Astrocyte (in vitro differentiated cells and primary cell): ENCODE measurements around the gene CEP128. TPM values are rescaled to one million over a fixed set of nuclear protein-coding genes. Genes with fewer than 3 reads are reported as not detected.

Experiments used
- DNase-seq: peaks from one replicate; pipeline ENCODE4 v3.0.0-alpha.2; 2010; ENCODE audit warnings: low read depth
- FAIRE-seq: peaks from 2 replicates; lab custom pipeline; 2011; peaks lifted over from hg19 to GRCh38; lab: Jason Lieb, UNC
- H2AFZ ChIP-seq: 2 replicates; pipeline ENCODE4 v1.6.0; 2012; ENCODE audit warnings: low read depth, low read length, inconsistent platforms
- H3K27ac ChIP-seq: 2 replicates; pipeline ENCODE4 v1.5.1; 2011; ENCODE audit warnings: low read depth, low read length, inconsistent platforms
- H3K27me3 ChIP-seq: 2 replicates; pipeline ENCODE4 v1.6.0; 2011; ENCODE audit warnings: low read length, inconsistent platforms; ENCODE audit not compliant: insufficient read depth
- H3K36me3 ChIP-seq: 2 replicates; pipeline ENCODE4 v1.5.1; 2011; ENCODE audit warnings: low read length, inconsistent platforms; ENCODE audit not compliant: insufficient read depth
- H3K4me1 ChIP-seq: 2 replicates; pipeline ENCODE4 v1.5.1; 2011; ENCODE audit warnings: low read length, inconsistent platforms; ENCODE audit not compliant: insufficient read depth
- H3K4me2 ChIP-seq: 2 replicates; pipeline ENCODE4 v1.6.0; 2012; ENCODE audit warnings: low read length, inconsistent platforms
- H3K4me3 ChIP-seq: 2 replicates; pipeline ENCODE4 v1.5.1; 2011; ENCODE audit warnings: low read depth, mild to moderate bottlenecking, low read length, inconsistent platforms; ENCODE audit not compliant: insufficient read depth
- H3K79me2 ChIP-seq: 2 replicates; pipeline ENCODE4 v1.6.0; 2012; ENCODE audit warnings: mild to moderate bottlenecking, low read length, inconsistent platforms; ENCODE audit not compliant: insufficient read depth
- H3K9ac ChIP-seq: 2 replicates; pipeline ENCODE4 v1.6.0; 2012; ENCODE audit warnings: mild to moderate bottlenecking, low read length, inconsistent platforms
- H3K9me3 ChIP-seq: 2 replicates; pipeline ENCODE4 v1.5.1; 2012; ENCODE audit warnings: low read depth, mild to moderate bottlenecking, low read length, inconsistent platforms; ENCODE audit not compliant: insufficient read depth
- H4K20me1 ChIP-seq: 2 replicates; pipeline ENCODE4 v1.6.0; 2012; ENCODE audit warnings: low read length, inconsistent platforms; ENCODE audit not compliant: insufficient read depth
- H3K27ac Mint-ChIP-seq: one replicate; pipeline ENCODE4 v1.8.0; 2021; ENCODE audit warnings: mild to moderate bottlenecking, mixed read lengths; ENCODE audit not compliant: unreplicated experiment
- H3K27me3 Mint-ChIP-seq: one replicate; pipeline ENCODE4 v1.8.0; 2021; ENCODE audit warnings: low read depth, mixed read lengths; ENCODE audit not compliant: unreplicated experiment
- H3K36me3 Mint-ChIP-seq: one replicate; pipeline ENCODE4 v1.8.0; 2021; ENCODE audit warnings: low read depth, mixed read lengths; ENCODE audit not compliant: unreplicated experiment
- H3K4me1 Mint-ChIP-seq: one replicate; pipeline ENCODE4 v1.8.0; 2021; ENCODE audit warnings: low read depth, mixed read lengths; ENCODE audit not compliant: unreplicated experiment
- H3K4me3 Mint-ChIP-seq: one replicate; pipeline ENCODE4 v1.8.0; 2021; ENCODE audit warnings: mild to moderate bottlenecking, moderate library complexity, mixed read lengths; ENCODE audit not compliant: unreplicated experiment
- H3K9me3 Mint-ChIP-seq: one replicate; pipeline ENCODE4 v1.8.0; 2021; ENCODE audit warnings: mild to moderate bottlenecking, mixed read lengths; ENCODE audit not compliant: unreplicated experiment
- CTCF ChIP-seq: IDR thresholded peaks from 2 replicates; pipeline ENCODE4 v1.5.1; 2011; ENCODE audit warnings: low read depth, mild to moderate bottlenecking, inconsistent platforms, low read length, moderate library complexity; ENCODE audit not compliant: insufficient read depth
- EZH2 ChIP-seq: IDR thresholded peaks from 2 replicates; pipeline ENCODE4 v1.6.1; 2012; ENCODE audit warnings: mild to moderate bottlenecking, low read length, inconsistent platforms; ENCODE audit not compliant: insufficient read depth
- total RNA-seq: library from RNA; stranded (reverse); gene quantifications from 2 replicates; pipeline ENCODE4 v1.2.1, GENCODE V29; 2021

The CEP128 gene
- total RNA-seq, 1 donor from 2014 or later: 6.4 TPM

GRCh38 chr14:80491650-80492049, 449.9 kb downstream of the CEP128 start:
- no peak for TF ChIP-seq CTCF
- TF ChIP-seq EZH2: no peak
- Histone ChIP-seq H3K36me3 (no peaks in the 10 kb centered on the region), H3K9ac (no peak overlapping the region), H3K4me2 (no peak overlapping the region), H3K4me3 (no peak overlapping the region), H4K20me1 (no peaks in the 10 kb centered on the region), H3K27ac (no peak overlapping the region), H2AFZ (no peak overlapping the region), H3K27me3 (no peaks in the 10 kb centered on the region), H3K79me2 (no peaks in the 10 kb centered on the region), H3K4me1 (no peaks in the 10 kb centered on the region), H3K9me3 (no peaks in the 10 kb centered on the region)
- Mint-ChIP-seq H3K27me3 (no peaks in the 10 kb centered on the region), H3K4me3 (no peak overlapping the region), H3K4me1 (no peaks in the 10 kb centered on the region), H3K27ac (no peak overlapping the region), H3K36me3 (no peaks in the 10 kb centered on the region), H3K9me3 (no peaks in the 10 kb centered on the region)
- FAIRE-seq: no peak
- DNase-seq: no peak

GRCh38 chr14:80491131-80491530, 450.4 kb downstream of the CEP128 start:
- Histone ChIP-seq H3K79me2 (no peaks in the 10 kb centered on the region), H3K27me3 (no peaks in the 10 kb centered on the region), H3K9me3 (no peaks in the 10 kb centered on the region), H2AFZ (no peak overlapping the region), H3K4me1 (no peaks in the 10 kb centered on the region), H3K36me3 (no peaks in the 10 kb centered on the region), H3K4me3 (no peak overlapping the region), H3K9ac (no peak overlapping the region), H4K20me1 (no peaks in the 10 kb centered on the region), H3K4me2 (peak overlapping the region; percentile 13), H3K27ac (no peak overlapping the region)
- Mint-ChIP-seq H3K36me3 (no peaks in the 10 kb centered on the region), H3K4me3 (no peak overlapping the region), H3K27ac (no peak overlapping the region), H3K4me1 (no peaks in the 10 kb centered on the region), H3K27me3 (no peaks in the 10 kb centered on the region), H3K9me3 (no peaks in the 10 kb centered on the region)
- DNase-seq: peak; percentile 53
- TF ChIP-seq EZH2: no peak
- TF ChIP-seq CTCF: no peak
- FAIRE-seq: no peak

DNA sequence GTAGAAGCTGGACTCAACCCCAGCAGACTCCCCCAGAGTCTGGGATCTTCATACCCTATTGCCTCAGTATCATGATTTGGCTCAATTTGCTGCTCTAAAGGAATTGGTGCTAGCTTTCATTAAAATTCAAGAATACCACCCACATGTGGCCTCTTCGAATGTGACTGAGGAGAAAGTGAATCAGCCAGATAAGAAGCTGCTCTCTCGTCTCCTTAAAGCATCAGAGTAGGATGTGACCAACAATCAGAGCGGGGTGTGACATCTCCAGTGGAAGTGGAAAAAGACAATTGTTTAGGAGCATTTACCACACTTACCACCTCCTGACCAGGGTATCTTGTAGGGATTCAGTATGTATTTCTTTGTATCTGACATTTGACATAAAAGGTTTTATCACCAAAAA, 452.0 kb downstream of the CEP128 start:
- no peaks in the 10 kb centered on the region for H3K4me1 Mint-ChIP-seq
- H3K4me2 ChIP-seq: no peak overlapping the region
- no peaks in the 10 kb centered on the region for H4K20me1 ChIP-seq
- no peak overlapping the region for H3K4me3 ChIP-seq
- H2AFZ ChIP-seq: no peak overlapping the region
- no peak for DNase-seq
- no peaks in the 10 kb centered on the region for H3K36me3 Mint-ChIP-seq
- no peak overlapping the region for H3K4me3 Mint-ChIP-seq
- no peaks in the 10 kb centered on the region for H3K9me3 ChIP-seq
- H3K27me3 Mint-ChIP-seq: no peaks in the 10 kb centered on the region
- FAIRE-seq: no peak
- no peaks in the 10 kb centered on the region for H3K27me3 ChIP-seq
- H3K4me1 ChIP-seq: no peaks in the 10 kb centered on the region
- no peaks in the 10 kb centered on the region for H3K9me3 Mint-ChIP-seq
- no peaks in the 10 kb centered on the region for H3K36me3 ChIP-seq
- no peak overlapping the region for H3K27ac Mint-ChIP-seq
- TF ChIP-seq CTCF (no peak), EZH2 (no peak)
- H3K27ac ChIP-seq: no peak overlapping the region
- H3K79me2 ChIP-seq: no peaks in the 10 kb centered on the region
- no peak overlapping the region for H3K9ac ChIP-seq
